ENCODE data around the gene ARL2BP.
"Not testable (repeated sequence)": the region's sequence is repeated elsewhere in the genome, so short reads cannot be mapped to it uniquely, and the experiment has no call there.

Gene ARL2BP

DNA sequence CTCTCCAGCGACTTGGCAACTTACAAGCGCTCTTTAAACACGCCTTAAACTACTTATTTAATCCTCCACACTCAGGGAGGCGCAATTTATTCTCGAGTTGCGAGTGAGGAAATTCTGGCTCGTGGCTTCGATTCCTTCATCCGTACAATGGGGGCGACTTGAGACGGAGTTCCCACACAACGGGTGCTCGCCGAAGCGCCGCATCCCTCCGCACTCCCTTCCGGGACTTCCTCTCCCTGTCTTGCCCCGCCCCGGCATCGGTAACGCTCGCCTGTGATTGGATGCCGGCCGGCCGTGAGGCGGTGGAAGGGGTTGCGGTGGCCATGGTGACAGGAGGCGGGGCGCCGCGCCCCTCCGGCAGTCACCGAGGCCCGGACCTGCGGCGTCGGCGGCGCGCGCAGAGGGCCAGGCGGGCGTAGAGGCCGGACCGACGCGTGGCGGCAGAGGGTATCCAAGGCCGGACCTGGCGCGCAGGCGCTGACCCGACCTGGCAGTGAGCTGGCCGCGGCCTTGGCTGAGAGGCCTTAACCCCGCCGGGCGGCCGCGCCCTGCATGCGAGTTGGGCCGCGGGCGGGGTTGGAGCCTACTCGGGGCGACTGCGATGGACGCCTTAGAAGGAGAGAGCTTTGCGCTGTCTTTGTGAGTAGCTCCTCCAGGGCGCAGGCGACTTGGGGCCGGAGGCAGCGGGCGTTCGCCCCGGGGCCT lies at the start of gene ARL2BP:
Gene ARL2BP (plus strand): TSS at position 493 of the 705 bp plus-strand sequence. CDS start 109 bp downstream, at position 602.
- DNase-seq, result peak; percentile 97 to 98

DNA sequence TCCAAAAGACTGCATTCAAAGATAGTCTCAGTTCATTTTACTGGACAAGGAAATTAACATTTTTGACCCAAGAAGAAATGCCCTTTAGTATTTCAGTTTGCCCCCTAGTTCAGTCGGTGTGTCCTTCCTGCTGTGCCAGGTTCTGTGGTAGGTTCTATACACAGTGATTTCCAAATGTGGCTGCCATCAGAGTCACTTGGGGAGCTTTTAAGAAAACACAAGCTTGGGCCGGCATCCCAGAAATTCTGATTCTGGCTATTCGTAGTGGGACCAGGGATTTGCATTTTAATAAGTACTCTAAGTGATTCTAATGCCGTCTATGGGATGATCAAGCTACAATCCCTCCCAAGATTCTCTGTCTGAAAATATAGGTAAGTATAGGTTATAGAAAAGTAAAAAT lies 48.8 kb upstream of the ARL2BP start:
- DNase-seq, result no peak

DNA sequence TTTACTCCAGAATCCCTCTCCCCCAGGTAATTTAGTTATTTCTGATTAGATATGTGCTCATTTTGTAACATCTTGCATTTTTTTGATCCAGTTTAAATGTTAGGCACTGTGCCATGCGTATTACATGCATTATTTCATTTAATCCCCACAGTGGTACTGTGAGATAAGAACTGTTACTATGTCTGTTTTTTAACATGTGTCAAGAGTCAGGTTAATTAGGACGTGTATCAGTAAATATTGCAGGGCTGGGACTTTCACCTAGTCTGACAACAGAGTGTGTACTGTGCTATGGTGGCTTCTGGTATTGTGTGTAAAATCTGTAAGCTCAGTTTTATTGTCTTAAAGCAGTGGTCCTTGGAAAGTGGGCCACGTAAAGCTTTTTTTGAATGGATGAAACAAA lies 48.3 kb upstream of the ARL2BP start:
- DNase-seq, result no peak

GRCh38 chr16:57200321-57200720 lies 44.7 kb upstream of the ARL2BP start:
- not testable (repeated sequence) for DNase-seq

DNA sequence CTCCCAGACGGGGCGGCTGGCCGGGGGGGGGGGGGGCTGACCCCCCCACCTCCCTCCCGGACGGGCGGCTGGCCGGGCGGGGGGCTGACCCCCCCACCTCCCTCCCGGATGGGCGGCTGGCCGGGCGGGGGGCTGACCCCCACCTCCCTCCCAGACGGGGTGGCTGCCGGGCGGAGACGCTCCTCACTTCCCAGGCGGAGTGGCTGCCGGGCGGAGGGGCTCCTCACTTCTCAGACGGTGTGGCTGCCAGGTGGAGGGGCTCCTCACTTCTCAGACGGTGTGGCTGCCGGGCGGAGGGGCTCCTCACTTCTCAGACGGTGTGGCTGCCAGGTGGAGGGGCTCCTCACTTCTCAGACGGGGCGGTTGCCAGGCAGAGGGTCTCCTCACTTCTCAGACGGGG lies 44.1 kb upstream of the ARL2BP start:
- not testable (repeated sequence) for DNase-seq

DNA sequence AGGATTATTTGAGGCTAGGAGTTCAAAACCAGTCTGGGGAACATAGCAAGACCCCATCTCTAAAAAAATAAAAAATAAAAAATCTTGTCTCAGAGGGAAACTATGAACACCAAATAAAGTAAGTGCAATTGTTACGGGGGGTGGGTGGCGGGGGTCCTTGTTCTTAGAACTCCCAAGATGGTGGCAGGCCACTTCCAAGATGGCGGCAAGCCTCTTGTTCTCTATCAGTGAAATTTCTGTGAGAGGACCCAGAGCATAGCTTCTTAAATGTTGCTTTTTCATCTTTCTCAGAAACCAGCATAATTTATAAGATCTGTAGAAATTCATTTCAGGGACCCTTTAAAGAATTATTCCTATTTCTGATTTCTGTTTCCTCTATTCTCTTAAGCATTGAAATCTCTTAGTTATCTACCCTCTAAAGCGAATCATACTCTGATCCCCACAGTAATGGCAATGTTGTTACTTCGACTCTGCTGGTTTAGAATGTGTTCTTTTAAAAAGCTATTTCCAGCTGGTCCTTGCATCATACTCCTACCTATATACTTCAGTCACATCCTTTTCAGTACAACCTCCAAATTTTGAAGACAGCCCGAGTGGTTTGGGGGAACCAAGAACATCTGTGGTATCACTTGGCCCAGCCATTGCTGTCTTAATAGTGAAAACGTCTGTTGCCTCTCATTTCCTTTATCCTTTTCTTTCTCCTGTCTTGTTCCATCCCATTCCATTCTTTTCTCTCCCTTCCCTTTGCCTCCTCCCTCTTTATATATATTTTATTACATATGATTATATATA lies 42.8 kb upstream of the ARL2BP start:
- DNase-seq, result no peak

DNA sequence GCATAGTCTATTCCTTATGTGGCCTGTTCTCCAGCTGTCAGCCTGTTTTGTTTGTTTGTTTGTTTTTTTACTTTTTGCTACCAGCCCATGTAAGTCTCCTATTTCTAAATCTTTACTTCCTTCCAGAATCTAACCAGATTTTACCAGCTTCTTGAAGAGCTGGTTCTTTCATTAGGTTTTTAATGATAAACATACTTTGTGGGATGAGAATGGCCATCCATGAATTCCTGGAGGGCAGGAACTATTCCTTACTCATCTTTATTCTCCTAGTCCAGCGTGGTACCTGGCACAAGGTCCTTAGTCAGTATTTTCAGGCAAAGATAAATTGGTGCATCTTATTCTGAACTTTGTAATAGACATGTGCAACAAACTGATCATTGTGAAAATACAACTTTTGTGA lies 41.6 kb upstream of the ARL2BP start:
- no peak for DNase-seq

- DNase-seq, result no peak
These were observed 40.4 kb upstream of the ARL2BP start for GRCh38 chr16:57204675-57205074.

GRCh38 chr16:57208926-57209325 lies 36.1 kb upstream of the ARL2BP start:
- no peak for DNase-seq

DNA sequence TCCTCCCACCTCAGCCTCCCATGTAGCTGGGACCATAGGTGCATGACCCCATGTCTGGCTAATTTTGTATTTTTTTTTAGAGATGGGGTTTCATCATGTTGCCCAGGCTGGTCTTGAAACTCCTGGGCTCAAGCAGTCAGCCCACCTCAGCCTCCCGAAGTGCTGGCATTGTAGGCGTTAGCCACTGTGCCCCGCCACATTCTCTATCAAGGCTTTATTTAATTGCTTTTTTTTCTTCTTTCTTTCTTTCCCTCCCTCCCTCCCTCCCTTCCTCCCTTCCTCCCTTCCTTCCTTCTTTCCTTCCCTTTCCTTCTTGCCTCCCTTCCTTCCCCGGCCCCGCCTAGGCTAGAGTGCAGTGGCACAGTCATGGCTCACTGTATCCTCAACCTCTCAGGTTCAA lies 35.3 kb upstream of the ARL2BP start:
- no peak for DNase-seq

DNA sequence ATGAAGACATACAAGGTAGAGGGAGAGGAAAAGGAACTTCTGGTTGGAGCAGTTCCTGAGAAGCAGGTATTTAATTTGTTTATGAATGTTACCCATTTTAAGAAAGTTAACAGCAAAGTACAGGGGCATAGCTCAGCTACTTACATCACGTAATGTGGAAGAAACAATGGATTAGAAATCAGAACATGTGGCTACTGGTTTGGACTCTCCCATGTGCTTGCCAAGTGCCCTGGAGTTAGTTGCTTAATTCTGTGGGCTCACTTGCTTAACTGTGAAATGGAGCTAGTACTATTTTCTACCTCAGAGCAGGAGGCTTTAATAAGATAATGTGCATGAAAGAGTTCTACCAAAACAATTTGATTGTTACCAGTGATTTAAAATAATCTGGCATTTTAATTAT lies 31.6 kb upstream of the ARL2BP start:
- no peak for DNase-seq

- DNase-seq, result no peak
These were observed 28.1 kb upstream of the ARL2BP start for GRCh38 chr16:57216968-57217367.

DNA sequence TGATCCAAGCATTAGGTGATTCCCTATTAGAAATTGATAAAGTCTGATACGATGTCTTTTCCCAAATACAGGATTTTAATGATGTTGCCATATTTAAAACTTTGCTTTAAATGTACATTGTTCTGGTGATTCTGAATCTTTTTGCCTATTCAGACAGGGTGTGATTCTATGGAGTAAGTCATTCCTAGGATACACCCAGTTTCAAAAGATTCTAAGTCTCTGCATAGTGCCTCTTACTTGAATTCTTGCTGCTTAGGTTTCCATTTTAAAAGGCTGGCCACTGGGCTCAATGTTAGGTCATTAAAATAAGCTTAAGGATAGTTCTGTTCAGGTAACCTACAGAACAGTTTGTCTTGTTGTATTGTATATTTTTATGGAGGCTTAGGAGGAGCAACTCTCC lies 22.0 kb upstream of the ARL2BP start:
- DNase-seq, result no peak

DNA sequence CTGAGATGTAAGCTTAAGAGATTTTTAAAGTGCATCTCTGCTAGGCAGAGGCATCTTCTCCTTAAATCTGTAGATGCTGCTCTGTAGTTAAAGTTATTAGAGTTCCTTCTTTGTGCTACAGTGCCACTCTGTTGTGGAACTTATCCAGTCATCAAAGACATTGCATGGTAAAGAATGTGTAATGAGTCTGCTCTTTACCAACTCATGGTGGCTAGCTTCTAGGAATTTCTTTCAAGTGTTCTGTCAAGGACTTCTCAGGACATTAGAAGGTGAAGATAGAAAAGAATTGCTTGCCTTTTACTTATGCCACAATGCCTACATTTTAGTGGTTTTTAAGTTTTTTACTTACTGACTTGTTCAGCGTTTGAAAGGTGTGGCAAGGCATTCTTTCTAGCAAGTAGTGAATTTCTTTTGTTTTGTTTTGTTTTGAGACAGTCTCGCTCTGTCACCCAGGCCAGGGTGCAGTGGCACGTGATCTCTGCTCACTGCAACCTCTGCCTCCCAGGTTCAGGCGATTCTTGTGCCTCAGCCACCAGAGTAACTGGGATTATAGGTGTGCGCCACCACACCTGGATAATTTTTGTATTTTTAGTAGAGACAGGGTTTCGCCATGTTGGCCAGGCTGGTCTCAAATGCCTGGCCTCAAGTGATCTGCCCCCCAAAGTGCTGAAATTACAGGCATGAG lies 20.3 kb upstream of the ARL2BP start:
- DNase-seq, result no peak

DNA sequence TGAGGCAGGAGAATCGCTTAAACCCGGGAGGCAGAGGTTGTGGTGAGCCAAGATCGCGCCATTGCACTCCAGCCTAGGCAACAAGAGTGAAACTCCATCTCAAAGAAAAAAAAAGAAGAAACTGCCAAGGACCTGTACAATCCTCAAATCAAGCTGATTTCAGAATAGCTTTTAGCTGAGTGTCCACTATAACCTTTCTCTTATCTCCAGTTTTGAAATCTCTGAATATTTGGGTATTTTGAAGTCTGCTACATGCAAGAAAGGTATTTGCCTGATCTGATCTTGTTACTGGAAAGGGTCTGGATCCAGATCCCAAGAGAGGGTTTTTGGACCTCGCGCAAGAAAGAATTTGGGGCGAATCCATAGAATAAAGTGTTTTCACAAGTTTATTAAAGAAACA lies 19.1 kb upstream of the ARL2BP start:
- no peak for DNase-seq

DNA sequence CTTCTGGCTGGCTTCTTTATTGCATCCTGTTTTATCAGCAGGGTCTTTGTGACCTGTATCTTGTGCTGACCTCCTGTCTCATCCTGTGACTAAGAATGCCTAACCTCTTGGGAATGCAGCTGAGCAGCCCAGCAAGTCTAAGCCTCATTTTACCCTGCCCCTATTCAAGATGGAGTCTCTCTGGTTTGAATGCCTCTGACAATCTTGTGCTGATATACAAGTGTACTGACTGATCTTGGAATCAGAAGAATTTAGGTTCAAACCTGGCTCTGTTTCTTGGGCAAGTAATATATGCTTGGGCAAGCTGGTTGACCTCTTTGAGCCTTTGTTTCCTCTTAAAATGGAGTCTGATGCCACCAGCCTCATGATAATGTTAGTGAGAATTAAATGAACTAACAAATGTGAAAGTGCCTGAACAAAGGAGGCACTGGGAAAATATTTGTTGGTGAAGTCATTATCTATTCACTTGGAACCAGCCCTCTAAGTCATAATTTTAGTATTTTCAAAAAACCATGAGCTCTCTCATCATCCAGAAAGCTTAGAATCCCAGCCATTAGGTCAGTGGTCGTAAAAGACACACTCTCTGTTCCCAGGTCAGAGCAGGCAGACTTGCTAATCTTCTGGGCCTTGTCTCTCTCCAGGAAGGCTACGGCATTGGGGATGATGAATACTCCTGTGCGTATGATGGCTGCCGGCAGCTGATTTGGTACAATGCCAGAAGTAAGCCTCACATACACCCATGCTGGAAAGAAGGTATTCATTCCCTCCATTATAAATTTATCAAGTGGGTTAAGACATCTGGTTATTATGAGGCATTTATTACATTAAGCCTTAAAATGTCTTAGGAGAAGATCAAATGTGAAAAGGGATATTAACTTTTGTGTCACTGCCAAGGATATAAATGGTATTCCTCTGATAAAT lies 18.1 kb upstream of the ARL2BP start:
- DNase-seq, result peak in 1 of 2 experiments; percentile 21

- no peak for DNase-seq
These were observed 16.0 kb upstream of the ARL2BP start for GRCh38 chr16:57229079-57229478.

DNA sequence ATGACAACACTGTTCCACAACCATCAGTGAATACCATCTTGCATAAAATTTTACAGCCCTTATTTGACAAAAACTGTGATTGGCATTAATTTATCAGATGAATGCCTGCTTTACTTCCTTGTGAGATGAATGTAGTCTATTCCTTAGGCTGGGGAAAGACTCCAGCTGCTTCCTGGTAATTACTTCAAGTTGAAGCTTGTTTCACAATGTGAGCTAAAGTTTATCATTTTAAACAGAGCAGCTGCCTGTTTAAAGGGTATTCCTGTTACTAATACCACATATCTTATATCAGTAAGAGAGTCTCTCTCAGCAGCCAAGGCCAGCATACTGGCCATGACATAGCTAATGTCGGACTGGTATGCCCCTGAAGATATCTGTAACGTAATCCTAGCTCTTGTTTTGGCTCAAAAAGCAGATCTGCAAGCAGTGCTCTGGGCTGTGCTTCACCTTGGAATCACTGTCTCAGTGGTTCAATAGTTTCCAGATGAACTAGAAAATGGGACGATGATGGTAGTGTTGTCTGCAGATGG lies 13.2 kb upstream of the ARL2BP start:
- no peak for DNase-seq

DNA sequence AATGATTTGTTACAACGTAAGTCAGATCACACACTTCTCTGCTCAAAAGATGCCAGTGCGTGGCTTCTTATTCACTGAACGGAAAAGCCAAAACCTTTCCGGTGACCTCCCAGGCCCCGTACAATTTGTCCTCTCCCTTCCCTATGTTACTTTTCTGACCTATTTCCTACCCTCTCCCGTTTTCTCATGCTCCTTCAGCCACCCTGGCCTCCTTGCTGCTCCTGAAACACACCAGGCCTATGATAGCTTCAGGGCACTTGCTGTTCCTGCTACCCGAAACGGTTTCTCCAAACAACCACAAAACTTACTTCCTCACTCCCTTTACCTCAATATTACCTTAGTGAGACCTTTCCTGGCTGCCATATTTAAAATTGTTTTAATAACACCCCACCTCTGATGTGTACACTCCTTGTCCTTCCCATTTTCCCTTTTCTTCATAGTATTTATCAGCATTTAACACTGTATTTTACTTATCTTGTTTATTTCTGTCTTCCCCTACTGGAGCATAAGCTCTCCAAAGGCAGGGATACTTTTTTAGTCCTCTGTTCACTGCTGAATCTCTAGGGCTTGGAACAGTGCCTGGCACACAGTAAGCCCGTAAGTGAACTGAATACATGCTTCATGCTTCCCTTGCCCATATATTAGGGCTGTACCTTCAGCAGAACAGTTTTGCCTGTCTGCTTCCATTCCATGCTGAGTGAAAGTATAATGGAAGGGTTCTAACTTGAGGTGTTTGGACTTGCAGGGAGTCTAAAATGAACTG lies 10.9 kb upstream of the ARL2BP start:
- DNase-seq, result no peak

GRCh38 chr16:57234707-57235092 lies 10.4 kb upstream of the ARL2BP start:
- no peak for DNase-seq

DNA sequence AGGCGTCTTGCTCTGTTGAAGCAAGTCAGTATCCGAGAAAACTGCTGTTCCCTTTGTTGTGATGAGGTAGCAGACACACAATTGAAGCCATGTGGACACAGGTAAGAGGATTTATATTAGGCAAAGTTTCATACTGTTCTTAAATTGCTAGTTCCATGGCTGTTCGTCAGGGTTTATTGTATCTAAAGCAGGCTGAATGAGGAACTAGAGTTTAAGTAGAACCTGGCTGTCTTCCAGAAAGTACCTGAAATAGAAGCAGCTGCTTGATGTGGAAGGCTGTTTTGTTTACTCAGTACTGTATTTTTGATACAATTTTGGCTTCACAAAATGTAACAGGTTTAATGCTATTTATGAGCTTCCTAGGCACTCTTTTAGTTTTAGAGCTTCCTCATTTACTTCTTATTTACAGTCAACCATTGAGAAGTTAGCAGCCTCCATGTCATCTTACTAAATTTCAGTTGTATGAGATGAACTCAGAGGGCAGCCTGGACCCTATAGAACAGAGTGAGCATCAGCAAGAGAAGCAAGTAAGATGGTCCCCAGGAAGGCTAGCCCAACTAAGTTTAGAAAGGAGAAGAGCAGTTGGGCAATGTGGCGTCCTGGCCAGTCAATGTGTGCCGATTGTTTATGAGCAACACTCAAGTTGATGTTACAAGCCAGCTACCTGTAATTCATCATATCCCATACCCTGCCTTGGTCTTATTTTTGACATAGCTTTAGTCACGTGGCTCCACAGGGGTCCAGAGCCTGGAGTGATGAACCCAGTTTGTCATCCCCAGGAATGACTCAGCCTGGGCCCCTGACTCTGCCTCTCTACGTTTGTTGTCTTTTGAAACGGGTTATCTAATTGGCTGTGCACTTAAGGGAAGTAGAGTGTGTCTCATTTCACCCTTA lies 9.7 kb upstream of the ARL2BP start:
- no peak for DNase-seq
